VCaP (cell line): Measurements from ENCODE around the gene CCDC142.

Experiments used
- H3K27ac ChIP-seq: fragments of 450-650 bp; 2 replicates; pipeline ENCODE4 v1.5.1; 2017
- CTCF ChIP-seq: fragments of 450-650 bp; conservative IDR thresholded peaks from 2 replicates; pipeline ENCODE4 v1.5.1; 2017; ENCODE audit warnings: mild to moderate bottlenecking, moderate library complexity

The CCDC142 gene

GRCh38 chr2:74427551-74427950, 55.2 kb downstream of the CCDC142 start:
- no peak overlapping the region for H3K27ac ChIP-seq
- no peak for TF ChIP-seq CTCF

GRCh38 chr2:74426181-74426758, 56.5 kb downstream of the CCDC142 start:
- no peak overlapping the region for H3K27ac ChIP-seq
- TF ChIP-seq CTCF = no peak

GRCh38 chr2:74425523-74425922, 57.3 kb downstream of the CCDC142 start:
- no peak overlapping the region for H3K27ac ChIP-seq
- TF ChIP-seq CTCF = no peak

GRCh38 chr2:74424995-74425406, 57.8 kb downstream of the CCDC142 start:
- no peak overlapping the region for H3K27ac ChIP-seq
- TF ChIP-seq CTCF = no peak

GRCh38 chr2:74424139-74424992, 58.4 kb downstream of the CCDC142 start:
- TF ChIP-seq CTCF = no peak

More at GRCh38 chr2:74424139-74424992, 58.4 kb downstream of the CCDC142 start:
- no peak overlapping the region for H3K27ac ChIP-seq
